SK-N-SH (cell line): ENCODE results near the gene FIGN. TPM values are rescaled to one million over a fixed set of nuclear protein-coding genes. Genes with fewer than 3 reads are reported as not detected.

Experiments used
- CTCF ChIA-PET: fragments of 300-600, 350-600 bp; formaldehyde crosslinking; extraction: SDS; loops from one replicate; lab custom pipeline; 2021; lab: Yijun Ruan, JAX
- POLR2A ChIA-PET: fragments of 350-600 bp; sonication (Branson Sonifier 250); formaldehyde crosslinking; extraction: SDS; loops from one replicate; lab custom pipeline; 2020; ENCODE audit warnings: antibody characterized with exemption, inconsistent platforms; lab: Yijun Ruan, JAX
- DNase-seq: peaks from one replicate; pipeline ENCODE4 v3.0.0; 2012
- H2AFZ ChIP-seq: fragments of 200-600 bp; sonication (generic); 2 replicates; pipeline ENCODE4 v1.8.1; 2016; ENCODE audit warnings: antibody characterized with exemption, mild to moderate bottlenecking, low read depth
- H3F3A ChIP-seq: fragments of 200-600 bp; sonication (generic); replicated peaks from 2 replicates; pipeline ENCODE3; 2016; ENCODE audit warnings: antibody characterized with exemption, mild to moderate bottlenecking; ENCODE audit not compliant: insufficient read depth
- H3K27ac ChIP-seq, 2 experiments: fragments of 200-500 bp in 1 of 2; fragments of 200-600 bp in 1 of 2; sonication (Bioruptor generic) in 1 of 2; sonication (generic), shearing (Covaris generic) in 1 of 2; 2 replicates each; pipeline versions ENCODE4 v1.5.1 to v1.6.1; 2014 to 2016; ENCODE audit warnings: low read depth in 2 of 2, inconsistent platforms in 1 of 2, low read length in 1 of 2, mild to moderate bottlenecking in 1 of 2, mixed read lengths in 1 of 2
- H3K27me3 ChIP-seq: fragments of 200-600 bp; sonication (generic), shearing (Covaris generic); 2 replicates; pipeline ENCODE4 v1.6.1; 2016; ENCODE audit warnings: mixed run types; ENCODE audit not compliant: insufficient read depth
- H3K36me3 ChIP-seq, 2 experiments: fragments of 200-500 bp in 1 of 2; fragments of 200-600 bp in 1 of 2; sonication (Bioruptor generic) in 1 of 2; sonication (generic) in 1 of 2; replicated peaks in 1 of 2; 2 replicates each; pipeline versions ENCODE3 to v1.5.1; 2014 to 2016; ENCODE audit warnings: low read length in 1 of 2, mild to moderate bottlenecking in 1 of 2; ENCODE audit not compliant: insufficient read depth in 2 of 2, control insufficient read depth in 1 of 2
- H3K4me1 ChIP-seq, 2 experiments: fragments of 200-500 bp in 1 of 2; fragments of 200-600 bp in 1 of 2; sonication (Bioruptor generic) in 1 of 2; sonication (generic), shearing (Covaris generic) in 1 of 2; 2 replicates each; pipeline versions ENCODE4 v1.5.1 to v1.6.1; 2014 to 2016; ENCODE audit warnings: low read depth in 1 of 2, low read length in 1 of 2, mixed run types in 1 of 2; ENCODE audit not compliant: insufficient read depth in 2 of 2, control insufficient read depth in 1 of 2
- H3K4me2 ChIP-seq: fragments of 200-600 bp; sonication (generic), shearing (Covaris generic); 2 replicates; pipeline ENCODE4 v1.6.1; 2017; ENCODE audit warnings: mixed run types
- H3K4me3 ChIP-seq, 2 experiments: fragments of 200-500 bp in 1 of 2; fragments of 200-600 bp in 1 of 2; sonication (Bioruptor generic) in 1 of 2; sonication (generic), shearing (Covaris generic) in 1 of 2; 2 replicates each; pipeline versions ENCODE4 v1.5.1 to v1.8.1; 2014 to 2016; ENCODE audit warnings: low read depth in 2 of 2, inconsistent platforms in 1 of 2, low read length in 1 of 2, mild to moderate bottlenecking in 1 of 2, mixed read lengths in 1 of 2, moderate library complexity in 1 of 2
- H3K79me2 ChIP-seq: fragments of 200-600 bp; sonication (generic); 2 replicates; pipeline ENCODE4 v1.8.1; 2017; ENCODE audit warnings: mild to moderate bottlenecking; ENCODE audit not compliant: insufficient read depth
- H3K9ac ChIP-seq: fragments of 200-600 bp; sonication (generic); 2 replicates; pipeline ENCODE4 v1.6.1; 2017; ENCODE audit warnings: mixed run types
- H3K9me2 ChIP-seq: fragments of 200-600 bp; sonication (generic); 2 replicates; pipeline ENCODE4 v1.6.1; 2017; ENCODE audit warnings: mixed run types
- H3K9me3 ChIP-seq: fragments of 200-600 bp; sonication (generic); 2 replicates; pipeline ENCODE4 v1.6.1; 2017; ENCODE audit warnings: mixed run types, mild to moderate bottlenecking, moderate library complexity
- H4K20me1 ChIP-seq: fragments of 200-600 bp; sonication (generic); 2 replicates; pipeline ENCODE4 v1.6.1; 2017; ENCODE audit warnings: mild to moderate bottlenecking, mixed run types; ENCODE audit not compliant: insufficient read depth
- CHD2 ChIP-seq: fragments of 150-350 bp; IDR thresholded peaks from 2 replicates; pipeline ENCODE4 v1.6.1; 2018; ENCODE audit warnings: low read length; ENCODE audit not compliant: partially characterized antibody
- ELF1 ChIP-seq: IDR thresholded peaks from 2 replicates; pipeline ENCODE4 v1.4.0; 2012
- EP300 ChIP-seq, 2 experiments: IDR thresholded peaks; 2 replicates each; pipeline versions ENCODE4 v1.4.0 to v1.6.1; 2012; ENCODE audit warnings: borderline replicate concordance in 1 of 2, low read depth in 1 of 2, low read length in 1 of 2
- EZH2phosphoT487 ChIP-seq: fragments of 200-600 bp; sonication (generic); IDR thresholded peaks from 2 replicates; pipeline ENCODE4 v1.6.1; 2017; ENCODE audit warnings: low read depth, mixed run types, mild to moderate bottlenecking, antibody characterized with exemption, moderate library complexity, borderline replicate concordance
- FOXJ3 ChIP-seq: sonication (generic); formaldehyde crosslinking; IDR thresholded peaks from 2 replicates; pipeline ENCODE4 v1.5.1; 2020; ENCODE audit warnings: mild to moderate bottlenecking, missing genetic modification reagents
- FOXM1 ChIP-seq: IDR thresholded peaks from 2 replicates; pipeline ENCODE4 v1.4.0; 2012; ENCODE audit warnings: low read depth, mild to moderate bottlenecking
- GATA2 ChIP-seq: sonication (generic); formaldehyde crosslinking; IDR thresholded peaks from 2 replicates; pipeline ENCODE4 v1.5.0; 2020; ENCODE audit warnings: mild to moderate bottlenecking, missing genetic modification reagents
- JUND ChIP-seq: IDR thresholded peaks from 2 replicates; pipeline ENCODE4 v1.4.0; 2012
- MEF2A ChIP-seq: IDR thresholded peaks from 2 replicates; pipeline ENCODE4 v1.4.0; 2012; ENCODE audit warnings: low read depth, borderline replicate concordance
- NFIC ChIP-seq: IDR thresholded peaks from 2 replicates; pipeline ENCODE4 v1.4.0; 2012; ENCODE audit warnings: borderline replicate concordance
- RCOR1 ChIP-seq: fragments of 150-350 bp; IDR thresholded peaks from 2 replicates; pipeline ENCODE4 v1.6.1; 2017; ENCODE audit warnings: antibody characterized with exemption, low read length
- RFX5 ChIP-seq: IDR thresholded peaks from 2 replicates; pipeline ENCODE4 v1.6.1; 2012; ENCODE audit warnings: mild to moderate bottlenecking, improper control_type of control experiment, low read length
- RXRA ChIP-seq: IDR thresholded peaks from 2 replicates; pipeline ENCODE4 v1.4.0; 2012; ENCODE audit warnings: low read depth, mild to moderate bottlenecking, borderline replicate concordance
- SIN3A ChIP-seq: IDR thresholded peaks from 2 replicates; pipeline ENCODE4 v1.6.1; 2012; ENCODE audit warnings: low read depth, mild to moderate bottlenecking, low read length, moderate library complexity, borderline replicate concordance
- SMC3 ChIP-seq: IDR thresholded peaks from 2 replicates; pipeline ENCODE4 v1.6.1; 2012; ENCODE audit warnings: low read depth, low read length, improper control_type of control experiment
- TAF1 ChIP-seq: IDR thresholded peaks from 2 replicates; pipeline ENCODE4 v1.6.1; 2012; ENCODE audit warnings: low read depth, mild to moderate bottlenecking, low read length, moderate library complexity, borderline replicate concordance
- TCF12 ChIP-seq: IDR thresholded peaks from 2 replicates; pipeline ENCODE4 v1.4.0; 2012
- WGBS: methylation state at CpG from one replicate; pipeline ENCODE4 v1.1.6; 2017; ENCODE audit warnings: low lambda C conversion rate; 5-methylcytosine and 5-hydroxymethylcytosine counted together
- polyA plus RNA-seq, 3 experiments: library from polyadenylated mRNA; depleted of rRNA; stranded (reverse); fragments of >200 nt; gene quantifications; 2 replicates each; pipeline ENCODE4 v1.2.3, GENCODE V29; 2012
- TF ChIP-seq, protein P1 (sequence below): IDR thresholded peaks from 2 replicates; pipeline ENCODE4 v1.4.0; 2012; ENCODE audit warnings: low read depth, borderline replicate concordance
- TF ChIP-seq, protein P2 (sequence below): IDR thresholded peaks from 2 replicates; pipeline ENCODE4 v1.4.0; 2012; ENCODE audit warnings: low read depth, borderline replicate concordance
- TF ChIP-seq, protein P3 (sequence below): IDR thresholded peaks from 2 replicates; pipeline ENCODE4; 2012

Gene FIGN
- polyA plus RNA-seq, 1 of the 3 experiments (the other 2 are of a cell fraction), result 0.74 TPM

DNA sequence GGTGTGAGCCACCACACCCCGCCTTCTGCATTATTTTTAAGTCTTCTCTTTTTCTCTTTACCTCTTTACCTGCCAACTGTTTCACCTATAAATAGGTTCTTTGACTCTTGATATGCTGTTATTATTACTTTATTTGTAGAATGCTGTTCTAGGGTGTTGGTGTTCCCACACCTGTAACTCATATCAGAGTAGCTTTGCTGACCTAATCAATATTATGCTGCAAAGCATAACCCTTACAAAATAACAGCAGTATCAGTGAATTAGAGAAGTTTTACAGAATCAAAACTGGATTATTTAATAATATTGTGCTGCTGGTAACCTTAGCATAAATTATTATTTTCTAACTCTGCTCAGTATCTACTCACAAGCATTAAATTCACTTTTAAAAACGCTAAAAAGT is 161.5 kb downstream of the FIGN start:
- CTCF ChIA-PET, result no interaction called here
- Histone ChIP-seq H3F3A (no peaks in the 10 kb centered on the region), H3K9ac (no peak overlapping the region)
- TF ChIP-seq EZH2phosphoT487 (no peak), SMC3 (no peak), RFX5 (no peak), GATA2 (CRISPR knock-in tag) (no peak), JUND (no peak), FOXM1 (no peak), SIN3A (no peak), RXRA (no peak), EP300 (IDR thresholded peaks at IDR 0.05; ENCODE audit: borderline replicate concordance in 1 of 2, low read depth in 1 of 2, low read length in 1 of 2) (no peak), NFIC (no peak), ELF1 (no peak), TCF12 (no peak), MEF2A (no peak), RCOR1 (no peak), FOXJ3 (CRISPR knock-in tag) (no peak), TAF1 (no peak), CHD2 (no peak)
- TF ChIP-seq, protein P1, sequence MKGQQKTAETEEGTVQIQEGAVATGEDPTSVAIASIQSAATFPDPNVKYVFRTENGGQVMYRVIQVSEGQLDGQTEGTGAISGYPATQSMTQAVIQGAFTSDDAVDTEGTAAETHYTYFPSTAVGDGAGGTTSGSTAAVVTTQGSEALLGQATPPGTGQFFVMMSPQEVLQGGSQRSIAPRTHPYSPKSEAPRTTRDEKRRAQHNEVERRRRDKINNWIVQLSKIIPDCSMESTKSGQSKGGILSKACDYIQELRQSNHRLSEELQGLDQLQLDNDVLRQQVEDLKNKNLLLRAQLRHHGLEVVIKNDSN, result no peak
- TF ChIP-seq, protein P2, sequence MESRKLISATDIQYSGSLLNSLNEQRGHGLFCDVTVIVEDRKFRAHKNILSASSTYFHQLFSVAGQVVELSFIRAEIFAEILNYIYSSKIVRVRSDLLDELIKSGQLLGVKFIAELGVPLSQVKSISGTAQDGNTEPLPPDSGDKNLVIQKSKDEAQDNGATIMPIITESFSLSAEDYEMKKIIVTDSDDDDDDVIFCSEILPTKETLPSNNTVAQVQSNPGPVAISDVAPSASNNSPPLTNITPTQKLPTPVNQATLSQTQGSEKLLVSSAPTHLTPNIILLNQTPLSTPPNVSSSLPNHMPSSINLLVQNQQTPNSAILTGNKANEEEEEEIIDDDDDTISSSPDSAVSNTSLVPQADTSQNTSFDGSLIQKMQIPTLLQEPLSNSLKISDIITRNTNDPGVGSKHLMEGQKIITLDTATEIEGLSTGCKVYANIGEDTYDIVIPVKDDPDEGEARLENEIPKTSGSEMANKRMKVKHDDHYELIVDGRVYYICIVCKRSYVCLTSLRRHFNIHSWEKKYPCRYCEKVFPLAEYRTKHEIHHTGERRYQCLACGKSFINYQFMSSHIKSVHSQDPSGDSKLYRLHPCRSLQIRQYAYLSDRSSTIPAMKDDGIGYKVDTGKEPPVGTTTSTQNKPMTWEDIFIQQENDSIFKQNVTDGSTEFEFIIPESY, result no peak
- TF ChIP-seq, protein P3, sequence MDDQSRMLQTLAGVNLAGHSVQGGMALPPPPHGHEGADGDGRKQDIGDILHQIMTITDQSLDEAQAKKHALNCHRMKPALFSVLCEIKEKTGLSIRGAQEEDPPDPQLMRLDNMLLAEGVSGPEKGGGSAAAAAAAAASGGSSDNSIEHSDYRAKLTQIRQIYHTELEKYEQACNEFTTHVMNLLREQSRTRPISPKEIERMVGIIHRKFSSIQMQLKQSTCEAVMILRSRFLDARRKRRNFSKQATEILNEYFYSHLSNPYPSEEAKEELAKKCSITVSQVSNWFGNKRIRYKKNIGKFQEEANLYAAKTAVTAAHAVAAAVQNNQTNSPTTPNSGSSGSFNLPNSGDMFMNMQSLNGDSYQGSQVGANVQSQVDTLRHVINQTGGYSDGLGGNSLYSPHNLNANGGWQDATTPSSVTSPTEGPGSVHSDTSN, result no peak
- TF ChIP-seq, all 33 proteins: peak for 0
- H3K4me3 ChIP-seq, result no peak overlapping the region
- H3K9me3 ChIP-seq, result no peaks in the 10 kb centered on the region
- H3K79me2 ChIP-seq, result no peaks in the 10 kb centered on the region
- H3K4me2 ChIP-seq, result no peak overlapping the region
- no peak overlapping the region for H3K27ac ChIP-seq
- no peak for DNase-seq
- no peak overlapping the region for H2AFZ ChIP-seq
- no peaks in the 10 kb centered on the region for H3K4me1 ChIP-seq
- no peaks in the 10 kb centered on the region for H3K27me3 ChIP-seq
- H3K36me3 ChIP-seq, result no peaks in the 10 kb centered on the region
- 61% methylated on average over 2 of the region's 2 CpGs for WGBS
- no peaks in the 10 kb centered on the region for H4K20me1 ChIP-seq
- POLR2A ChIA-PET, result no interaction called here
- no peaks in the 10 kb centered on the region for H3K9me2 ChIP-seq
